IMR-90 (cell line): ENCODE results near the gene TENT4B. TPM values are rescaled to one million over a fixed set of nuclear protein-coding genes. Genes with fewer than 3 reads are reported as not detected.

Source experiments
- ATAC-seq: fragments of 200-7000 bp; cut with Tn5 transposase; 2 replicates; pipeline ENCODE4 v1.9.1; 2020; ENCODE audit warnings: low read depth, mild to moderate bottlenecking, moderate library complexity
- BruUV-seq: library from RNA; stranded (reverse); fragments of 400-500 nt; replicated peaks from 2 replicates; lab custom pipeline; 2021; lab: Mats Ljungman, UMichigan
- CTCF ChIA-PET: fragments of 300-600 bp; formaldehyde crosslinking; extraction: SDS; loops from one replicate; lab custom pipeline; 2021; ENCODE audit warnings: antibody characterized with exemption; lab: Yijun Ruan, JAX
- POLR2A ChIA-PET: fragments of 300-600 bp; sonication (Branson Sonifier 250); formaldehyde crosslinking; loops from one replicate; lab custom pipeline; 2022; ENCODE audit warnings: antibody characterized with exemption; ENCODE audit not compliant: unreplicated experiment; lab: Charles Lee
- DNase-seq: peaks from one replicate; pipeline ENCODE4 v3.0.0; 2013
- H2AFZ ChIP-seq: replicated peaks from 2 replicates; pipeline ENCODE3; 2013; ENCODE audit warnings: low read length, mild to moderate bottlenecking; ENCODE audit not compliant: poor library complexity
- H2AK5ac ChIP-seq: 2 replicates; pipeline ENCODE4 v1.6.1; 2013; ENCODE audit warnings: low read depth, low read length, inconsistent platforms
- H2AK9ac ChIP-seq: replicated peaks from 2 replicates; pipeline ENCODE3; 2013; ENCODE audit warnings: mild to moderate bottlenecking, low read depth, low read length, moderate library complexity; ENCODE audit not compliant: poor library complexity
- H2BK120ac ChIP-seq: 2 replicates; pipeline ENCODE4 v1.6.1; 2013; ENCODE audit warnings: low read depth, low read length, inconsistent platforms
- H2BK15ac ChIP-seq: 3 replicates; pipeline ENCODE4 v1.6.1; 2013; ENCODE audit warnings: low read depth, low read length, inconsistent platforms
- H2BK20ac ChIP-seq: 2 replicates; pipeline ENCODE4 v1.6.1; 2013; ENCODE audit warnings: low read depth, mild to moderate bottlenecking, inconsistent platforms, low read length, moderate library complexity
- H2BK5ac ChIP-seq: 2 replicates; pipeline ENCODE4 v1.6.1; 2013; ENCODE audit warnings: mild to moderate bottlenecking, low read depth, low read length, inconsistent platforms; ENCODE audit not compliant: poor library complexity, severe bottlenecking
- H3K14ac ChIP-seq: replicated peaks from 2 replicates; pipeline ENCODE4 v1.6.1; 2013; ENCODE audit warnings: low read depth, low read length, inconsistent platforms
- H3K18ac ChIP-seq: 2 replicates; pipeline ENCODE4 v1.6.1; 2013; ENCODE audit warnings: low read depth, low read length, control low read depth
- H3K23ac ChIP-seq: 2 replicates; pipeline ENCODE4 v1.6.1; 2013; ENCODE audit warnings: low read depth, low read length, inconsistent platforms
- H3K27ac ChIP-seq: 2 replicates; pipeline ENCODE4 v1.5.1; 2013; ENCODE audit warnings: mild to moderate bottlenecking, control low read depth, low read length; ENCODE audit not compliant: insufficient read depth
- H3K27me3 ChIP-seq: 2 replicates; pipeline ENCODE4 v1.6.1; 2013; ENCODE audit warnings: low read length; ENCODE audit not compliant: control insufficient read depth, insufficient read depth
- H3K36me3 ChIP-seq: 2 replicates; pipeline ENCODE4 v1.6.1; 2013; ENCODE audit warnings: low read length, mixed read lengths; ENCODE audit not compliant: control insufficient read depth, insufficient read depth
- H3K4ac ChIP-seq: 2 replicates; pipeline ENCODE4 v1.6.1; 2013; ENCODE audit warnings: low read depth, low read length, inconsistent platforms
- H3K4me1 ChIP-seq: 2 replicates; pipeline ENCODE4 v1.6.1; 2013; ENCODE audit warnings: low read length, mixed read lengths; ENCODE audit not compliant: control insufficient read depth, insufficient read depth
- H3K4me2 ChIP-seq: 2 replicates; pipeline ENCODE4 v1.6.1; 2013; ENCODE audit warnings: low read depth, mild to moderate bottlenecking, control low read depth, low read length, moderate library complexity
- H3K4me3 ChIP-seq: 2 replicates; pipeline ENCODE4 v1.5.1; 2013; ENCODE audit warnings: low read depth, mild to moderate bottlenecking, control low read depth, low read length, moderate library complexity; ENCODE audit not compliant: insufficient read depth
- H3K56ac ChIP-seq: 2 replicates; pipeline ENCODE4 v1.6.1; 2013; ENCODE audit warnings: low read length, inconsistent platforms; ENCODE audit not compliant: insufficient read depth; ENCODE audit errors: extremely low read depth
- H3K79me1 ChIP-seq, 2 experiments: 2 replicates each; pipeline ENCODE4 v1.6.1; 2013; ENCODE audit warnings: low read length in 2 of 2, inconsistent platforms in 1 of 2, low read depth in 1 of 2
- H3K9ac ChIP-seq: 2 replicates; pipeline ENCODE4 v1.6.1; 2013; ENCODE audit warnings: low read depth, low read length, control low read depth
- H3K9me1 ChIP-seq: 2 replicates; pipeline ENCODE4 v1.6.1; 2013; ENCODE audit warnings: low read length, inconsistent platforms; ENCODE audit not compliant: insufficient read depth
- H3K9me3 ChIP-seq: 2 replicates; pipeline ENCODE4 v1.6.1; 2013; ENCODE audit warnings: low read length; ENCODE audit not compliant: control insufficient read depth, insufficient read depth
- H4K20me1 ChIP-seq: 2 replicates; pipeline ENCODE4 v1.6.1; 2013; ENCODE audit warnings: low read length, inconsistent platforms; ENCODE audit not compliant: insufficient read depth
- H4K5ac ChIP-seq: 2 replicates; pipeline ENCODE4 v1.6.1; 2013; ENCODE audit warnings: mild to moderate bottlenecking, low read depth, low read length, control low read depth
- H4K8ac ChIP-seq, 2 experiments: 2 replicates each; pipeline ENCODE4 v1.6.1; 2013; ENCODE audit warnings: low read depth in 2 of 2, low read length in 2 of 2, control low read depth in 1 of 2, inconsistent platforms in 1 of 2
- H4K91ac ChIP-seq: 2 replicates; pipeline ENCODE4 v1.6.1; 2013; ENCODE audit warnings: low read depth, low read length, inconsistent platforms; ENCODE audit not compliant: insufficient read depth
- BHLHE40 ChIP-seq: fragments of 150-350 bp; IDR thresholded peaks from 2 replicates; pipeline ENCODE4 v1.6.1; 2016; ENCODE audit warnings: mild to moderate bottlenecking, low read depth, low read length
- CEBPB ChIP-seq: IDR thresholded peaks from 2 replicates; pipeline ENCODE4 v1.6.1; 2012; ENCODE audit warnings: low read depth, low read length, improper control_type of control experiment
- CHD1 ChIP-seq: IDR thresholded peaks from 2 replicates; pipeline ENCODE4 v1.6.1; 2012; ENCODE audit warnings: low read depth, low read length, improper control_type of control experiment
- CTCF ChIP-seq: conservative IDR thresholded peaks from 2 replicates; pipeline ENCODE4 v1.5.1; 2012; ENCODE audit warnings: mild to moderate bottlenecking, low read depth, low read length, improper control_type of control experiment
- ELK1 ChIP-seq: fragments of 150-350 bp; IDR thresholded peaks from 2 replicates; pipeline ENCODE4 v1.6.1; 2016; ENCODE audit warnings: low read depth, mild to moderate bottlenecking, low read length, moderate library complexity, borderline replicate concordance
- FOS ChIP-seq: fragments of 150-350 bp; IDR thresholded peaks from 2 replicates; pipeline ENCODE4 v1.6.1; 2016; ENCODE audit warnings: low read depth, low read length
- MAFK ChIP-seq: IDR thresholded peaks from 2 replicates; pipeline ENCODE4 v1.6.1; 2012; ENCODE audit warnings: low read depth, low read length, improper control_type of control experiment
- MAZ ChIP-seq: IDR thresholded peaks from 2 replicates; pipeline ENCODE4 v1.6.1; 2012; ENCODE audit warnings: low read depth, mild to moderate bottlenecking, low read length, improper control_type of control experiment, moderate library complexity, borderline replicate concordance
- NFE2L2 ChIP-seq: fragments of 150-350 bp; IDR thresholded peaks from 2 replicates; pipeline ENCODE4 v1.6.1; 2016; ENCODE audit warnings: low read depth, mild to moderate bottlenecking, low read length
- POLR2A ChIP-seq: IDR thresholded peaks from 2 replicates; pipeline ENCODE4 v1.6.1; 2012; ENCODE audit warnings: mild to moderate bottlenecking, low read depth, low read length
- SMC3 ChIP-seq: fragments of 150-350 bp; IDR thresholded peaks from 2 replicates; pipeline ENCODE4 v1.6.1; 2016; ENCODE audit warnings: low read depth, mild to moderate bottlenecking, antibody characterized with exemption, low read length, moderate library complexity
- USF2 ChIP-seq: fragments of 150-350 bp; IDR thresholded peaks from 2 replicates; pipeline ENCODE4 v1.6.1; 2017; ENCODE audit warnings: mild to moderate bottlenecking, antibody characterized with exemption, low read length, low read depth
- WGBS, 2 experiments: methylation state at CpG; one replicate each; pipeline versions ENCODE4 v1.1.5 to v1.1.7; 2013; ENCODE audit warnings: missing lambda C conversion rate in 2 of 2; ENCODE audit not compliant: insufficient read length in 1 of 2; ENCODE audit errors: extremely low coverage in 2 of 2; 5-methylcytosine and 5-hydroxymethylcytosine counted together
- dilution Hi-C: fragments of 300-500 bp; cut with HindIII; formaldehyde crosslinking; loops from one replicate; pipeline ENCODE4 v1.14.3; 2018; ENCODE audit warnings: low sequenced_read_pairs; ENCODE audit not compliant: unreplicated experiment
- in situ Hi-C: fragments of 300-500 bp; cut with MboI; formaldehyde crosslinking; loops from 3 replicates; pipeline ENCODE4 v1.14.3; 2019; ENCODE audit warnings: low sequenced_read_pairs, inconsistent platforms, mixed read lengths
- intact Hi-C: fragments of 100-400 bp; cut with micrococcal nuclease; formaldehyde crosslinking; loops from 2 replicates; pipeline ENCODE4 v1.10.0; 2022
- polyA plus RNA-seq, 3 experiments: library from polyadenylated mRNA; depleted of rRNA; stranded (reverse); fragments of >200 nt; gene quantifications; 2 replicates each; pipeline ENCODE4 v1.2.3, GENCODE V29; 2012; ENCODE audit warnings: low replicate concordance in 1 of 3
- total RNA-seq: library from RNA; depleted of rRNA; stranded (reverse); fragments of >200 nt; gene quantifications from 2 replicates; pipeline ENCODE4 v1.2.3, GENCODE V29; 2012

TENT4B gene
- total and polyA plus RNA-seq, 2 of the 4 experiments (the other 2 are of a cell fraction) = 4.1 to 7.0 TPM

- TF ChIP-seq USF2 = no peak
Measured at GRCh38 chr16:50202926-50203624, 50.0 kb downstream of the TENT4B start (continued).

- H3K14ac ChIP-seq = peak overlapping the region; percentile 39
- H2BK5ac ChIP-seq = peak overlapping the region; percentile 70
- H2AFZ ChIP-seq = no peak overlapping the region
- H3K9me1 ChIP-seq = peaks cover 19% of the 10 kb centered on the region
- H3K4ac ChIP-seq = peak overlapping the region; percentile 59
- H3K36me3 ChIP-seq = no peaks in the 10 kb centered on the region
- no peak overlapping the region for H2AK9ac ChIP-seq
- H3K56ac ChIP-seq = peak overlapping the region; percentile 46; the same call in 1 of the 2 replicates
- DNase-seq (no peak), ATAC-seq (no peak)
- H2BK20ac ChIP-seq = peak overlapping the region; percentile 54
- peak overlapping the region; percentile 58 for H2BK120ac ChIP-seq
- no peak overlapping the region; the same call in 1 of the 2 replicates for H3K4me2 ChIP-seq
- H4K8ac ChIP-seq = peak overlapping the region; percentile 15 to 64; a peak in 3 of 4 replicates
- peak overlapping the region; percentile 83 for H3K23ac ChIP-seq
- no TSS peak for BruUV-seq
- in situ Hi-C loops = loop anchor here (25.0 kb wide), 2 partner anchors 459 to 584 kb away; no protein-coding TSS in a partner anchor
- peaks cover 22% of the 10 kb centered on the region for H3K4me1 ChIP-seq
- peak overlapping the region; percentile 66 for H3K18ac ChIP-seq
- no peak overlapping the region; the same call in 1 of the 2 replicates for H3K9ac ChIP-seq
- no peaks in the 10 kb centered on the region for H3K27me3 ChIP-seq
- ChIA-PET CTCF (interaction anchor here (0.8 to 1.4 kb wide), 2 partner anchors 8 to 178 kb away, joined by 3 to 4 read pairs; partner anchors contain the start of gene CNEP1R1), POLR2A (interaction anchor here (1.0 kb wide), 1 partner anchor 138 kb away, joined by 3 read pairs; no protein-coding TSS in a partner anchor)
- WGBS, 2 experiments = no CpG with 5 or more reads among the region's 6 CpGs
- peak overlapping the region; percentile 49 for H4K5ac ChIP-seq
- peak overlapping the region; percentile 87 for H4K91ac ChIP-seq
- peaks cover 6% of the 10 kb centered on the region; the same call in 1 of the 2 replicates for H4K20me1 ChIP-seq
- intact Hi-C loops = no loop called here
- no peaks in the 10 kb centered on the region for H3K9me3 ChIP-seq
- peak overlapping the region; percentile 86; the same call in 2 of the 3 replicates for H2BK15ac ChIP-seq
- H3K4me3 ChIP-seq = no peak overlapping the region
- H3K27ac ChIP-seq = peak overlapping the region; percentile 84
- H3K79me1 ChIP-seq = peaks cover 36 to 76% of the 10 kb centered on the region in 2 experiments
- dilution Hi-C loops = no loop called here
- peak overlapping the region; percentile 95 for H2AK5ac ChIP-seq
- no peak for TF ChIP-seq CTCF
- TF ChIP-seq NFE2L2 = no peak
- no peak for TF ChIP-seq MAZ
- no peak for TF ChIP-seq BHLHE40
- TF ChIP-seq MAFK = no peak
- no peak for TF ChIP-seq ELK1
- TF ChIP-seq FOS = no peak
- no peak for TF ChIP-seq CHD1
- no peak for TF ChIP-seq CEBPB
- no peak for TF ChIP-seq SMC3
- TF ChIP-seq POLR2A = no peak
Measured at GRCh38 chr16:50203681-50204080, 50.6 kb downstream of the TENT4B start.
